ENCODE results near the gene CNKSR3.

GRCh38 chr6:154536999-154537398 is 26.5 kb upstream of the CNKSR3 start:
- TF ChIP-seq CTCF (IDR thresholded peaks at IDR 0.05) = no peak
- TF ChIP-seq POLR2A (IDR thresholded peaks at IDR 0.05) = no peak
